Measurements from ENCODE around the gene PIK3CA. TPM values are rescaled to one million over a fixed set of nuclear protein-coding genes. Genes with fewer than 3 reads are reported as not detected.
A peak's percentile ranks its signal among the peaks of the same experiment; 100 is the strongest.

Gene PIK3CA
- total and polyA plus RNA-seq, 12 donors = 4.0 to 35.3 (median 22.5) TPM

DNA sequence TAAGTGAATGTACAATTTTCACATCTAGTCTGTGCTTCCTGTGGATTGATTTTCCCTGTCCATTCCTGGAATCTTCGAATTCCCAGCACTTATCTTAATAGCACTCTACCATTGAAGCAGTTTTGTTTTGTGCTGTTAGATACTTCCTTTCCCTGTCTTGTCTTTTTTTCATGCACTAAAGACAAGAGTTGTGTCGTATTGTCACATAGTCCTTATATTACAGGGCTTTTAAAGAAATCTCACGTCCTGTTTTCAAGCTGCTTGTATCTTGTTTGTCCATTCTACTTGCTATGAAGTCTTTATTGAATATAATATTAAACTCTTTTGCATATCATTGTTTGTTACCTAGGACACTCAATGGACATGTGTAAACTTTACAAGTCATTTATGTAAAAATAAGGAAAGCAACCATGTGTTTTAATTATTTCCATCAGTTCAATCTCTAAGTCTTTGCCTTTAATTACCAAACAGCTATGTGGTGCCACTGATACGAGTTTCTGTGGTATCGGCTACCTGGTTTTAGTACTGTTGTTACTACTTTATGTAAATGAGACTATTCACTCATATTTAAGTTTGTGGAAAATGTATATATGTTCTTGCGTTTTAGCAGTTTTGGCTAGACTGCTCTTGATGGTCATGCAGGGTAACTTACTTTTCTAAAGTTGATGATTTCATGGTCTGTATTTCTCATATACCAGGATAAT is 10.3 kb downstream of the PIK3CA start:
- Histone ChIP-seq H3K36me3 (no peaks in the 10 kb centered on the region), H3K27ac (no peak overlapping the region), H3K9me3 (no peaks in the 10 kb centered on the region), H3K4me1 (peaks cover 0 to 65% (median 33%) of the 10 kb centered on the region in 9 donors), H3K27me3 (no peaks in the 10 kb centered on the region), H3K4me3 (no peak overlapping the region)
- ATAC-seq (no peak), DNase-seq (no peak)
- WGBS, 2 donors = 70 to 72% methylated on average over 6 of the region's 6 CpGs
- intact Hi-C loops (cut with DNase I) = loop anchor here in 1 of 10 donors (1.0 kb wide), 1 partner anchor 11 kb away; no protein-coding TSS in a partner anchor
- TF ChIP-seq CTCF (IDR thresholded peaks at IDR 0.05) = no peak

DNA sequence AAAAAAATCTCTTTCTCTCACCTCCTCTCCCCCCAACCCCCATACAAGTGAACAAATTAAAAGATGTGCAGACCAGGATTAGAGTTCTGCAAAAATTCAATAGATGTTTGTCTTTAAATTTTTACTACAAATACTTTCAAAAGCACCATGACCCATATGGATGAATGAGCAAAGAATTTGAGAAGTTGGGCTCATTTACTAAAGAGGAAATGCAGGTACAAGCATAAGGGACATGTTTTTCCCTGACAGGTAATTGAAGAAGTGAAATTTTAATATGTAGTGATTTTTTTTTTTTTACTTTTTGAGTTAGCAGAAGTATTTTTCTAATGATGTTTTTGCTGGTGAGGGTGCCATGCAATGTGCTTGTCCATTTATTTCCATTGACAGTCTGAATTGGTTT is 15.3 kb downstream of the PIK3CA start:
- no peaks in the 10 kb centered on the region for H3K36me3 ChIP-seq
- intact Hi-C loops (cut with DNase I) = no loop called here
- peaks cover 0 to 41% (median 21%) of the 10 kb centered on the region in 9 donors for H3K4me1 ChIP-seq
- peaks cover 0 to 11% (median 0%) of the 10 kb centered on the region in 11 donors for H3K9me3 ChIP-seq
- H3K4me3 ChIP-seq = no peak overlapping the region
- no peak for ATAC-seq
- H3K27me3 ChIP-seq = no peaks in the 10 kb centered on the region
- H3K27ac ChIP-seq = no peak overlapping the region
- no peak for TF ChIP-seq CTCF (IDR thresholded peaks at IDR 0.05)
- DNase-seq = no peak

DNA sequence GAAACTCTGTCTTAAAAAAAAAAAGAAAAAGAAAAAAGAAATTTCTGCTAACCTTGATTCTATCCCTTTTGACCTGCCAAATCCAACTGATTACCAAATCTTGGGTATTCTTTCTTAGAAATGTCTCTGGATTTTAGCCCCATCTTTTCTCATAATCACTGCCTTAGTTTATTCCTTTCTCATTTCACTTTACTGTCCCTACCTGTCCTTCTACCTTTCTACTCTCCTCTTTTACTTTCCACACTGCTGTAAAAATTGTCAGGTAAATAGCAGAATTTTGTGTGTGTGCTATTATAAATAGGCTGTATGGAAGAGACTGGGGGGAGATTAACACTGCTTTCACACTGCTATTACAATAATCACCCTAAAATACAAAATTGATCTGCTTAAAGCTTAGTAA is 16.7 kb downstream of the PIK3CA start:
- no peak for ATAC-seq
- DNase-seq = no peak
- TF ChIP-seq CTCF (IDR thresholded peaks at IDR 0.05) = no peak
- no peaks in the 10 kb centered on the region for H3K36me3 ChIP-seq
- peaks cover 0 to 13% (median 0%) of the 10 kb centered on the region in 11 donors for H3K9me3 ChIP-seq
- H3K27me3 ChIP-seq = no peaks in the 10 kb centered on the region
- peaks cover 0 to 31% (median 14%) of the 10 kb centered on the region in 9 donors for H3K4me1 ChIP-seq
- intact Hi-C loops (cut with DNase I) = no loop called here
- H3K4me3 ChIP-seq = no peak overlapping the region
- no peak overlapping the region for H3K27ac ChIP-seq

DNA sequence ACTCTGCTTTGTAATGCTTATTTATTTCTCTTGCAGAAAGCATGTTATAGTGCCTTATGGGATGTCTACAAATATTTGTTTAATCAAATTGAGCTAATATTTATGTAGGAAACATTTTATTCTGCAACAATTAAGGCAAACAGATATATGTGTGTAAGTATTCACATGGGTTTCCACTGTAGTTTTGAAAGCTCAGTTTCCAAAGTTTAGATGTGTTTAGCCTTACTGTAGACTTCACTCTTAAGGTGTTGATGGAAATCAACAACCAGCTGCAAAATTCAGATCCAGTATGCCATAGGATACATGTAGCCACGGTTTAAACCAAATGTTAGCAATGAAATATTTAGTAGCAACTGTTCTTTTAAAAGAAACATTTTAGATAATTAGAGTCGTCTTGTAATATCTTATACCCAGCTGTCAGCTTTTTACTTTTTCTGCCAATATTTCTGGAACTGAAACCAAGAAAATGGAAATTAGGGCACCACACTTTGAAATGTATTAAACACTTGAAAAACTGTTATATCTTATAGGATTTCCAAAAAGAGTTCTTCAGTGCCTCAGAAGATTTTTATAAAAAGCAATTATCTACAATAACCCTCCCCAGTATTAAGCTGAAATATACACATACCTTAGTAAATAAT is 18.5 kb downstream of the PIK3CA start:
- peaks cover 0 to 25% (median 9%) of the 10 kb centered on the region in 11 donors for H3K9me3 ChIP-seq
- TF ChIP-seq CTCF (IDR thresholded peaks at IDR 0.05) = no peak
- peaks cover 0 to 14% (median 10%) of the 10 kb centered on the region in 9 donors for H3K4me1 ChIP-seq
- DNase-seq (no peak), ATAC-seq (peak in 1 of 8 donors; percentile 25)
- H3K27ac ChIP-seq = no peak overlapping the region
- no peaks in the 10 kb centered on the region for H3K36me3 ChIP-seq
- intact Hi-C loops (cut with DNase I) = no loop called here
- no peaks in the 10 kb centered on the region for H3K27me3 ChIP-seq
- no peak overlapping the region for H3K4me3 ChIP-seq
- 45% methylated on average over 2 of the region's 2 CpGs for WGBS, 2 donors
